Measurements from ENCODE around the gene TAF4.

TAF4 gene

GRCh38 chr20:61937963-61938838 lies 127.5 kb downstream of the TAF4 start:
- TF ChIP-seq CTCF (conservative IDR thresholded peaks at IDR 0.05; ENCODE audit: low read depth, low read length): no peak
- DNase-seq (ENCODE audit: low read depth): no peak
- H3K4me3 ChIP-seq (ENCODE audit: low read depth, low read length): no peak overlapping the region

- no peak for TF ChIP-seq CTCF (conservative IDR thresholded peaks at IDR 0.05; ENCODE audit: low read depth, low read length)
- no peak for DNase-seq (ENCODE audit: low read depth)
- H3K4me3 ChIP-seq (ENCODE audit: low read depth, low read length): no peak overlapping the region
Observed at GRCh38 chr20:61937146-61937962, 128.3 kb downstream of the TAF4 start.

- TF ChIP-seq CTCF (conservative IDR thresholded peaks at IDR 0.05; ENCODE audit: low read depth, low read length): no peak
- no peak for DNase-seq (ENCODE audit: low read depth)
- H3K4me3 ChIP-seq (ENCODE audit: low read depth, low read length): no peak overlapping the region
Observed at GRCh38 chr20:61936701-61937131, 129.0 kb downstream of the TAF4 start.

- no peak for DNase-seq (ENCODE audit: low read depth)
- no peak overlapping the region for H3K4me3 ChIP-seq (ENCODE audit: low read depth, low read length)
- no peak for TF ChIP-seq CTCF (conservative IDR thresholded peaks at IDR 0.05; ENCODE audit: low read depth, low read length)
Observed at GRCh38 chr20:61935926-61936700, 129.6 kb downstream of the TAF4 start.

GRCh38 chr20:61934716-61935530 lies 130.8 kb downstream of the TAF4 start:
- DNase-seq (ENCODE audit: low read depth): peak; percentile 10
- H3K4me3 ChIP-seq (ENCODE audit: low read depth, low read length): no peak overlapping the region
- no peak for TF ChIP-seq CTCF (conservative IDR thresholded peaks at IDR 0.05; ENCODE audit: low read depth, low read length)

All from choroid plexus epithelial cell (primary cell).